Measurements from ENCODE around the gene SEPTIN10.

Gene SEPTIN10

DNA sequence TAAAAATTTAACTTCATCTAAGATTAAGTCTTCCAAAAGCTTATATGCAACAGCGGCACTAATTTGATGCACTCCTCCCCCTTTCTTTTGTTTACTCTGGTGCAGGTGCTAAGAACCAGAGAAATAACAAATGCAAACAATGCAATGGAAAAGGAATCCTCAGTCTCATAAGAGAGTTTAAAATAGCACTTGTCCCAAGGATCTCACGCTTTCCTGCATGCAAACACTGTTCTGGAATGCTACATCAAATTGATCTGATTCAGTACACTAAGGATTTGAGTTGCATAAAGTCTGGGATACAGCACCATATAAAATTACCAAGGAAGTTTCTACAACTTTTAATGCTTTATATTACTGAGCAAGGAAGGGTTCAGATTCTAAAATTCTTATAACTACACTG is 50.5 kb downstream of the SEPTIN10 start:
- TF ChIP-seq SNAI2 (CRISPR knock-in tag; IDR thresholded peaks at IDR 0.05) (no peak), ZNF70 (CRISPR knock-in tag; IDR thresholded peaks at IDR 0.05) (no peak), OSR1 (CRISPR knock-in tag; IDR thresholded peaks at IDR 0.05) (no peak), TSHZ2 (CRISPR knock-in tag; IDR thresholded peaks at IDR 0.05) (no peak), ESRRG (CRISPR knock-in tag; IDR thresholded peaks at IDR 0.05) (no peak), ZFP30 (CRISPR knock-in tag; IDR thresholded peaks at IDR 0.05) (no peak), CREB5 (CRISPR knock-in tag; IDR thresholded peaks at IDR 0.05; ENCODE audit: low read depth) (no peak), ZC3H10 (CRISPR knock-in tag; IDR thresholded peaks at IDR 0.05) (no peak), CSDC2 (CRISPR knock-in tag; IDR thresholded peaks at IDR 0.05) (no peak)
- ATAC-seq = no peak

DNA sequence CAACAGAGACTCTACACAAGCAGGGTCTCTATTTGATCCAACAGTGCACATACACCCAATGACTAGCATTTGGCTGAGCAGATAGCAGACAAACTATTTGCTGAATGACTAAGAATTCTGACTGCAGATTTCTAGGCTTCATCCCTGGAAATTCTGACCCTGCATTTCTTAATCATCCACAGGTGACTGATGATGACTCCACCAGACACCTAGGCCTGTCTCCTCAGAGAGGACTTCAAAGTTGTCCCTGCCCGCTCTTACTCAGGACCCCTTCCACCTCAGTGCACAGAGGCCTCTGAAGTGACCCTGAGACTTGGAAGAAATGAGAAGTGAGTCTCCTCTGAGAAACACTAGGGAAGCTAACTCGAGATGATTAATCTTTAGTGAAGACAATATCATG is 51.3 kb downstream of the SEPTIN10 start:
- no peak for TF ChIP-seq ZFP30 (CRISPR knock-in tag; IDR thresholded peaks at IDR 0.05)
- TF ChIP-seq CSDC2 (CRISPR knock-in tag; IDR thresholded peaks at IDR 0.05) = no peak
- TF ChIP-seq SNAI2 (CRISPR knock-in tag; IDR thresholded peaks at IDR 0.05) = no peak
- TF ChIP-seq ZNF565 (CRISPR knock-in tag; conservative IDR thresholded peaks at IDR 0.05; ENCODE audit: low read depth) = no peak
- TF ChIP-seq, protein P1, sequence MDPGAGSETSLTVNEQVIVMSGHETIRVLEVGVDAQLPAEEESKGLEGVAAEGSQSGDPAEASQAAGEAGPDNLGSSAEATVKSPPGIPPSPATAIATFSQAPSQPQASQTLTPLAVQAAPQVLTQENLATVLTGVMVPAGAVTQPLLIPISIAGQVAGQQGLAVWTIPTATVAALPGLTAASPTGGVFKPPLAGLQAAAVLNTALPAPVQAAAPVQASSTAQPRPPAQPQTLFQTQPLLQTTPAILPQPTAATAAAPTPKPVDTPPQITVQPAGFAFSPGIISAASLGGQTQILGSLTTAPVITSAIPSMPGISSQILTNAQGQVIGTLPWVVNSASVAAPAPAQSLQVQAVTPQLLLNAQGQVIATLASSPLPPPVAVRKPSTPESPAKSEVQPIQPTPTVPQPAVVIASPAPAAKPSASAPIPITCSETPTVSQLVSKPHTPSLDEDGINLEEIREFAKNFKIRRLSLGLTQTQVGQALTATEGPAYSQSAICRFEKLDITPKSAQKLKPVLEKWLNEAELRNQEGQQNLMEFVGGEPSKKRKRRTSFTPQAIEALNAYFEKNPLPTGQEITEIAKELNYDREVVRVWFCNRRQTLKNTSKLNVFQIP (CRISPR knock-in tag; IDR thresholded peaks at IDR 0.05; ENCODE audit: borderline replicate concordance, low read depth) = no peak
- no peak for TF ChIP-seq ZFP3 (CRISPR knock-in tag; IDR thresholded peaks at IDR 0.05)
- TF ChIP-seq, protein P2, sequence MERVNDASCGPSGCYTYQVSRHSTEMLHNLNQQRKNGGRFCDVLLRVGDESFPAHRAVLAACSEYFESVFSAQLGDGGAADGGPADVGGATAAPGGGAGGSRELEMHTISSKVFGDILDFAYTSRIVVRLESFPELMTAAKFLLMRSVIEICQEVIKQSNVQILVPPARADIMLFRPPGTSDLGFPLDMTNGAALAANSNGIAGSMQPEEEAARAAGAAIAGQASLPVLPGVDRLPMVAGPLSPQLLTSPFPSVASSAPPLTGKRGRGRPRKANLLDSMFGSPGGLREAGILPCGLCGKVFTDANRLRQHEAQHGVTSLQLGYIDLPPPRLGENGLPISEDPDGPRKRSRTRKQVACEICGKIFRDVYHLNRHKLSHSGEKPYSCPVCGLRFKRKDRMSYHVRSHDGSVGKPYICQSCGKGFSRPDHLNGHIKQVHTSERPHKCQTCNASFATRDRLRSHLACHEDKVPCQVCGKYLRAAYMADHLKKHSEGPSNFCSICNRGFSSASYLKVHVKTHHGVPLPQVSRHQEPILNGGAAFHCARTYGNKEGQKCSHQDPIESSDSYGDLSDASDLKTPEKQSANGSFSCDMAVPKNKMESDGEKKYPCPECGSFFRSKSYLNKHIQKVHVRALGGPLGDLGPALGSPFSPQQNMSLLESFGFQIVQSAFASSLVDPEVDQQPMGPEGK (CRISPR knock-in tag; IDR thresholded peaks at IDR 0.05; ENCODE audit: borderline replicate concordance) = no peak
- ATAC-seq = no peak

- no peak for ATAC-seq
- TF ChIP-seq RARB (CRISPR knock-in tag; IDR thresholded peaks at IDR 0.05) (no peak), TSHZ2 (CRISPR knock-in tag; IDR thresholded peaks at IDR 0.05) (no peak), OSR1 (CRISPR knock-in tag; IDR thresholded peaks at IDR 0.05) (no peak), CSDC2 (CRISPR knock-in tag; IDR thresholded peaks at IDR 0.05) (no peak), ZFP30 (CRISPR knock-in tag; IDR thresholded peaks at IDR 0.05) (no peak), PPARA (CRISPR knock-in tag; IDR thresholded peaks at IDR 0.05; ENCODE audit: borderline replicate concordance) (no peak), ZC3H10 (CRISPR knock-in tag; IDR thresholded peaks at IDR 0.05) (no peak), ESRRG (CRISPR knock-in tag; IDR thresholded peaks at IDR 0.05) (no peak)
- TF ChIP-seq, protein P1 (CRISPR knock-in tag; IDR thresholded peaks at IDR 0.05; ENCODE audit: borderline replicate concordance, low read depth) = no peak
Observed at GRCh38 chr2:109560265-109560664, 53.5 kb downstream of the SEPTIN10 start.
